GM18858 (cell line): Measurements from ENCODE around the gene OSBPL6.
"Not testable (repeated sequence)": the region's sequence is repeated elsewhere in the genome, so short reads cannot be mapped to it uniquely, and the experiment has no call there.

Experiments used
- ATAC-seq: cut with Tn5 transposase; IDR thresholded peaks from one replicate; pipeline ENCODE4 v1.9.1; 2021; ENCODE audit not compliant: unreplicated experiment

The OSBPL6 gene

DNA sequence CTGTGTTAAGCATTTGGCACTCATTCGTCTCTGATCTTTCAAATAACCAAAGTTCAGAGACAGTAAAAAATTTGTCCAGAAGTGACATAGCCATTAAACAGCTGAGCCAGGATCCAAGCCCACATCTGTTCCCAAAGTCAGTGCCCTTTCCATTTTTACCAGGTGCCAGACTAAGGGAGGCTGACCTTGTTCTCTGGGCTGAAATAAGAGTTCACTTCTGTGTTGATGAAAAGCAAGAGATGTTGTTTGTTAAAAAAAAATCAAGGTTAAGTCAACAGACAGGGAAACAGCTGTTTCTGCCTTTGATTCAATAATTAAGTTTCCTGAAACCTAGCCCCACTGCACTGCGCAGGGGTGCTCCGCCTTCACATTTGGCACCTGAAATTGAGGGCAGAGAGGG is 139.5 kb downstream of the OSBPL6 start:
- ATAC-seq = no peak

DNA sequence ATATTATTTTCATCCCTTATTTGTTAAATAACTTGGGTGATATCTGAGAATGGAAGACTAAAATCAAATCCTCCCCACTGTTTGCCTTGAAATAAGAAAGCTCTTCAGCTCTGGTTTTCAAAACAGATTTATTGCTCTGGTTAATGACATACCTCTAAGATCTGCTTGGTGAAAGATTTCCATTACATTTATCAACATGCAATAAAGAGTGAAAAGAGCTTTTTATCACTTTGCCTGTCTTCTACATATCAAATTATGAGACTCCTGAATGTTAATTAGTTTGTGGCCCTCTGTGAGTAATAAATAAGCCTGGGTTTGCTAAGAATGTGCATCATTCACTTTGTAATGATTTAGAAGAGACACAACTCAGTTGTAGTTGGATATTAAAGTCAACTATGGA is 140.9 kb downstream of the OSBPL6 start:
- no peak for ATAC-seq

DNA sequence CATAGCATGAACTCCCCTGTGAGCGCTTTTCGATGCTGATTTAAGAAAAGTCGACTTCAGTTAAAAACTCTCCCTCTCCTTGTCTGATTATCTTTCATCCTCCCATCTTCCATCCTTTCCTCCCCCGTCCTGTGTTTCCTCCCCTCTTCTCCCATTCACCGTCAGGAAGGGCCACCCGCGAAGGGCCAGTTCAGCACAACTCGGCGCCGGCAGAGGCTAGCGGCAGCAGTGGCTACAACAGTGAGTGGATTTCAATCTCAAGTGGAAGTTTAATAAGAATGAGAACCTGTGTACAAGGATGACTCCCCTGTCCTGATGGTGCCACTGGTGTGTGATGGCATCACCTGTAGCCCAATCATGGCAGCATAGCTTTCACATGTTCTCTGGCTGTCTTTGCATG is 149.8 kb downstream of the OSBPL6 start:
- no peak for ATAC-seq

DNA sequence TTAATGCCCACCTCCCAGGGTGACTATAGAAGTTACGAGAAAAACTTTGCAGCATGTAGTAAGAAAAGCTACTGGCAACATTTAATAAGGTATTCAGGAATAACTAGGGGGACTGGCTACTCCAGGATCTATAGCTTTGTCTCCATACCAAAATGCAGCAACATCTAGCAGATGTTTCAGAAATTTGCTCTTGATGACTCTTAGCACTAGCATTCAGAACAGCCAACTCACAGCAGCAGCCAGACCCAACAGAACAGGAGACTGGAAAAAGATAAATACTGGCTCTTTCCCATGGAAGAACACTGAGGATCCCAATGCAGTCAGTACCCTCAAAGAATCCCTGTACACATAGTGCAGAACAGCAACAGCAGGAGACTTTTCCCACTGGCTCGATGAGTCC is 151.6 kb downstream of the OSBPL6 start:
- no peak for ATAC-seq

DNA sequence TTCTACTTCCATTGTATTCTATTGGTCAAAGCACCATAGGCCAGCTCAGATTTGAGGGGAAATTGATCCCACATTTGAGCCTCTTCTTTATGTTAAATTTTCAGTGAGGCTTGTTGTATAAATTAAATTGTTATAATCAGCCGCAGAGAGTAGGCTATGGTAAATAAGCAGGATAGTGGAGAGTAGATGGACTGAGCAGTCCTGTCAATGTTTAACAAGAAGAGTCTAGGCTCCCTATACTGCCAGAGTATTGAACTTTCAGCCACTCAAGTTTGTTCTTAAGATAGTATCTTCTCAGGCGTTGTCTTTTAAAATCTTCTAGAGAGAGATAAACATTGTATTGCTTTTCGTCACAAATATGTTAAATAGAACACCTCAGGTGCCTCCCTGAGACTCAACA is 155.7 kb downstream of the OSBPL6 start:
- ATAC-seq = no peak

DNA sequence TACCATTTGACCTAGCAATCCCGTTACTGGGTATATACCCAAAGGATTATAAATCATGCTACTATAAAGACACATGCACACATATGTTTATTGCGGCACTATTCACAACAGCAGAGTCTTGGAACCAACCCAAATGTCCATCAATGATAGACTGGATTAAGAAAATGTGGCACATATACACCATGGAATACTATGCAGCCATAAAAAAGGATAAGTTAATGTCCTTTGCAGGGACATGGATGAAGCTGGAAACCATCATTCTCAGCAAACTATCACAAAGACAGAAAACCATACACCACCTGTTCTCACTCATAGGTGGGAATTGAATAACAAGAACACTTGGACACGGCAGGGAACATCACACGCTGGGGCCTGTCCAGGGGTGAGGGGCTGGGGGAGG is 163.4 kb downstream of the OSBPL6 start:
- ATAC-seq = not testable (repeated sequence)

DNA sequence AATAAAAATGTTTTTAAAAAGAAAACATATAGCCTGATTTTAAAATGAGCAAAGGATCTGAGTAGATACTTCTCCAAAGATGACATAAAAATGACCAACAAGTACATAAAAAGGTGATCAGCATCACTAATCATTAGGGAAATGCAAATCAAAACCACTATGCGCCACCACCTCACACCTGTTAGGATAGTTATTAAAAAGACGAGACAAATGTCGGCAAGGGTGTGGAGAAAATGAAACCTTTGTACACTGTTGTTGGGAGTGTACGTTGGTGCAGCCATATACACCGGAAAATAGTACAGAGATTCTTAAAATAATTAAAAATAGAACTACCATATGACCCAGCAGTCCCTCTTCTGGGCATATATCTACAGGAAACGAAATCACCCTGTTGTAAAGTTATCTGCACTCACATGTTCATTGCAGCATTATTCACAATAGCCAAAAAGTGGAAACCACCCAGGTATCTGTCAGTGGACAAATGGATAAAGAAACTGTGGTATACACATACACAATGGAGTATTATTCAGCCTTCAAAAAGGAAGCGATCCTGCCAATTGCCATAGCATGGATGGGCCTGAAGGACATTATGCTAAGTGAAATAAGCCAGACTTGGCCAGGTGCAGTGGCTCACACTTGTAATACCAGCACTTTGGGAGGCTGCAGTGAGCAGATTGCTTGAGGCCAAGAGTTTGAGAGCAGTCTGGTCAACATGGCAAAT is 165.0 kb downstream of the OSBPL6 start:
- ATAC-seq = no peak

DNA sequence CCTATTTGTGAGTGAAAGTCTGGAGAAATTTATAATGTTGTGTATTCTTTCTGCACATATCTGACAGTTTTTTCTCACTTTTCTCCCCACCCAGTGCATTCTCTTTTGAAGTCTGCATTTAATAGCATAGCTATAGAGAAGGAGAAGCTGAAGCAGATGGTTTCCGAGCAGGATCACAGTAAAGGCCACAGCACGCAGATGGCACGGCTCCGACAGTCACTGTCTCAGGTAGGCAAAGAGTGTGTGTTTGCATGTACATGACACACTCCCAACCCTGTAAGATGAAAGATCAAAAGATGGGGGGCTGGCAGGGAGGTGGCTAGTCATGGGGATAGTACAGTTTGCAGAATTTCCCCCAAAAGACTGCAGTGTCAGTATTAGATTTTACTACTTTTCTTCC is 167.3 kb downstream of the OSBPL6 start:
- no peak for ATAC-seq

DNA sequence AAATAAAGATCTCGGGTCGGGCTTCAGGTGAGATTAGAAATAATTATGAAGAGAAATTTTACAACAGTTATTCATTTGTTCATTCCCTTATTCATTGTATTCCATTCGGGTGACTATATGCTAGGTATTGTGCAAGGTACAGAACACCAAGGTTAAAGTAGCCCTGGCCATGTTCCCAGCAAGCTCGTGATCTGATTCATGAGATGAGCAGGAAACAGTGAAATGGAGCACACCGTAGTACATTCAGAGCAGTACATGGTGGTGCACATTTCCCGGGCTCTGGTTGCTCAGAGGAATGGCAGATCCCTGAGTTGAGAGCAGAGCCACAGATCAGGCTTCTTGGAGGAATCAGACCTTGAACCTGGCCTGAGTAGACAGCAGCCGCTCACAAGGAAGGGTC is 168.9 kb downstream of the OSBPL6 start:
- no peak for ATAC-seq

DNA sequence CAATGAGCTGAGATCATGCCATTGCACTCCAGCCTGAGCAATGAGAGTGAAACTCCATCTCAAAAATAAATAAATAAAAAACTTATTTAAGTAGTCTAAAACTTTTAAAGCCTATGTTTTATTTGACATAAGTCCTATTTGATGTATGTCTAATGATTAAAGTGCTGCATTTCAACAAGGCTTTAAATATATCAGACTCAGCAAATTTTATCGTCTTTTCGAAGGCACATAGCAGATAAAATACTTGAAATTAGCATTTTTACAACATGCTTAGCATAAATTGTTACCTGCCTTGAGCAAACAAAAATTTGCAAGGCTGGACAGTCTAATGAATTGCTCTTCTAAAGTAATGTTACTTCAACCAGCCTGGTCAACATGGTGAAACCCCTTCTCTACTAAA is 170.8 kb downstream of the OSBPL6 start:
- no peak for ATAC-seq

DNA sequence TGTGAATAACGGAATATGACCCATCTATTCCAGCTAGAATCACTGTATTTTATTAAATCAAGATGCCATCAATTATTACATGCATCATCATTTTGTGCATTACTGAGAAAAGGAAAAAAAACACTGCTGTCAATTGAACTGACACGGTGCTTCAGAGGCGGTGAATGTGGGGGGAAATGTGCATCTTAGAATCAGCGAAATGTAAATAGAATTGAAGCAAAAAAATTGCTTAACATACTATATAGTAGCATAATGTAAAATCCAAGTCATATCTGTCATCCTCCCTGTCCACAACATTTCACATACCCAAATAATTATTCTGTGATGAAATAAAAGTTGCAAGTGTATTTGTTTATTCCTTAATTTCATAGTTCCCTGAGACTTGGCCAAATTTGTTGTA is 172.1 kb downstream of the OSBPL6 start:
- no peak for ATAC-seq

DNA sequence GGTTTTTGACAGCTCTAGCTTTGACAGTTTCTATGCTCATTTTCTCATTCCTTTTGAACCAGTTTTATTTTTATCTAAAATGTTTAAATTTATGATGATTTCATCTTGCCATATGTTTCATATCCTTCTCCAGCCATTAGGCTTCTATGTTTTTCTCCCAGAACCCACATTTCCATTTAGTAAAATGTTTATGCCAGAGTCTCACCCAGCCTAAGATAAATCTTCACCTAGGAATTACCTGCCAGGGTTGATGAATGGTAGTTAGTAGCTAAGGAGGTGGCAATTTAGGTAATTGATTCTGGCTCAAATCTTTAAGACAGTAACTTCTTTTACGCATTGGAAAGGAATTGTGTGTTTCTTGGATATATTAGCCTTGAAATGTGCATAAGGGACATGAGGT is 173.0 kb downstream of the OSBPL6 start:
- no peak for ATAC-seq

DNA sequence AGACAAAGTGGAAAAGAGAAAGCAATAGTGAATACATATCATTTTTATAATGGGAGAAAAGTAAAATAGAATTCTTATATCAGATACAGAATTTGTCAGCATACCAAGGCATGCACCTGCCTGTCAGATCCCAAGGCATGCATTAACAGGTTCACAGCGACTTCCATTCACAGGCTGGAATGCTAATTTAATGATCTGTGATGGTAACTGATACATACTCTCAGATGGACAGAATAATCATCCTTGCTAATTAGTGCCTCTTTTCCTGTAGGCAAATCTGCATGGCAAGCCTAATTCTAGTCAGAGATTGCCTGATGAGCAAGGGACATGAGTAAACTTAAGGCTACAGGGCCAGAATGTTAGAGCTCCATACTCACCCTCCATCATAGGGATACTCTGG is 180.6 kb downstream of the OSBPL6 start:
- ATAC-seq = no peak

DNA sequence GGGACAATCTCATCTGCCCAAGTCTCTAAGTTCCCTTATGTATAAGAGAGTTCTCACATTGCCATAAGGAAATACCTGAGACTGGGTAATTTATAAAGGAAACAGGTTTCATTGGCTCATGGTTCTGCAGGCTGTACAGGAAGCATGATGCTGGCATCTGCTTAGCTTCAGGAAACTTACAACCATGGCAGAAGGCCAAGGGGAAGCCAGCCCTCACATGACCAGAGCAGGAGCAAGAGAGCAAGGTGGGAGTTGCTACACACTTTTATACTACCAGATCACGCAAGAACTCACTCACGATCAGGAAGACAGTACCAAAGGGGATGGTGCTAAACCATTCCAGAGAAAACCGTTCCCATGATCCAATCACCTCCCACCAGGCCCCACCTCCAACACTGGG is 182.7 kb downstream of the OSBPL6 start:
- ATAC-seq = no peak

DNA sequence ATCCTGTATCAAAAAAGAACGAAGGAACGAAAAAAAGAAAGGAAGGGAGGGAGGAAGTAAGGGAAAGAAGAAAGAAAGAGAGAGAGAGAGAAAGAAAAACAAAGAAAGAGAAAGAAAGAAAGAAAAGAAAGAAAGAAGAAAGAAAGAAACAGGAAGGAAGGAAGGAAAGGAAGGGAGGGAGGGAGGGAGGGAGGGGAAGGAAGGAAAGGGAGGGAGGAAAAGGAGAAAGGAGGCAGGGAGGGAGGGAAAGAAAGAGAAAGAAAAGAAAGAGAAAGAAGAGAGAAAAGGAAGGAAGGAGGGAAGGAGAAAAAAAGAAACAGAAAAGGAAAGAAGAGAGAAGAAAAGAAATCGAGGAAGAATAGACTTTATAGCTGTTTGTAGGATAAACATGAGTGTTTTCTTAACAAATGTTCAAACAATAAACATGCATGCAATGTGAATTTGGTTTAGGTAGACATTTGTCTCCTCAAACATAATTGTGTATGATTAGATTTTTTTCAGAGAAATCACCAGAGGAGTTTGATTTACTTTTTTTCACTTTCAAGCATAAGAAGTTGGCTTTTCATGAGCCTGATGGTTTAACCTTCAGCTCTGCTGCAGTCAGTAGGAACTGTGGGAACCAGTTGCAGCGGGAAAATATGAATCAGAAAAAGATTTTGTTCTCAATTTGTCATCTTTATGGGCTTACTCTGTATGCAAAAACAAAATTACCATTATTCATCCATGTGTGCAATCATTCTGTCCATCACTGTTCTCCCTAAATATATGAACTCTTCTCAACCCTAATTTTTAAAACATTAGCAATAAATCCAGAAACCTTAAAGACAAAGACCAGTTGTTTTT is 185.1 kb downstream of the OSBPL6 start:
- ATAC-seq = no peak

DNA sequence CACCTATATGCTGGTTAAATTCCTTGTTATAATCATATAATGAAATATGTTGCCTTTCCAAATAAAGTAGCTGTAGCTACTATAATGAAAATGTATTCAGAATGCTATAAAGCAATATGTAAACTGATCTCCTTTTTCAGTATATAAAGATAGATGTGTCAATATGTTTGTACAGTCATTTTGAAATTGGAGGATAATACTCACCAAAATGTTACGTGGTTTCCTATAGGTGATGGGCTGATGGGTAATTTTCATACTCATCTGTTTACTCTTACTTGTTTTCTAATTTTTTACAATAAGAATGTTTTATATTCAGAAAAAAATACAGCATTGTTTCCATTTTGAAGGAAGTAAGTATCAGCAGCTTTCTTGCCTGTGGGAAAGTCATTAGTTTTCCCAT is 186.5 kb downstream of the OSBPL6 start:
- ATAC-seq = no peak

DNA sequence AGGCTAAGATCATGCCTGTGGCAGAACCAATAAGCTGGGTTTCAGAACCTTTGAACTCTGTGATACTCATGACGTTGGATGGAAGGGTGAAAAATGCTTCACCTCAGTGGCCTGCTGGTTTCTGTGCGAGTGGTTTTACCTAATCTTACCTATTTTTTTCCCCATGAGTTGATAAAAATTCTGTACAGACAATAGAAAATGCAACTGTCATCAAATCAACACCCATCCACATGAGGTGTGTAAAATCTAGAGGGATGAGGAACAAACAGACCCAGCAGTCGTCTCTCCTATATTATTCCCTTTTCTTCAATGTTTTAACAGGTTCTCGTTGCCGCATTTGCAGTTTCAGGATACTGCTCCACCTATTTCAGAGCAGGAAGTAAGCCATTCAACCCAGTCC is 189.4 kb downstream of the OSBPL6 start:
- ATAC-seq = no peak

DNA sequence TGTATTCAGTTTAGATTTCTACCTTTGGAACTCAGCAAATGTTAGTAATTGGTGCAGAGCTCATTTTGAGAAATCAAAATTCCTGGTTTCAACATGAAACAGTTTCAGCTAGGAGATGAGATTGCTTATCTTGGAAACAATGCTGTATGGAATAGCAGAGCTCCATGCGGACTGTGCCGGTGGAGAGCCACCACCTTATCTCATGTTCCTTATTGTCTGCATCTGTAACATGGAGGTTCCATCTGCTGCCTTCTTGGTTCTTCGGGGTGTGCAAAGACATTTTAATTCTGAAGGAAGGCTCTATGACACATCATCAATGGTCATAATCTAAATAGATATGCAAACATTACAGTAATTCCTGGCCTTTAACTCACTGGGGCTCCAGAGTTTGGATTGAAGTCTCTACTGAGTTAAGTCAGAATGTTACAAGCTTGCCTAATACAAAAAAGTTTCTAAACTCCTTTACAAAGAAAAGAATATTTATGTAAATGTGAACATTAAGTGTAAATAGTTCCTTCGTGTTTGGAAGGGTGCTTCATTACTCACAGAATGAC is 191.4 kb downstream of the OSBPL6 start:
- no peak for ATAC-seq

DNA sequence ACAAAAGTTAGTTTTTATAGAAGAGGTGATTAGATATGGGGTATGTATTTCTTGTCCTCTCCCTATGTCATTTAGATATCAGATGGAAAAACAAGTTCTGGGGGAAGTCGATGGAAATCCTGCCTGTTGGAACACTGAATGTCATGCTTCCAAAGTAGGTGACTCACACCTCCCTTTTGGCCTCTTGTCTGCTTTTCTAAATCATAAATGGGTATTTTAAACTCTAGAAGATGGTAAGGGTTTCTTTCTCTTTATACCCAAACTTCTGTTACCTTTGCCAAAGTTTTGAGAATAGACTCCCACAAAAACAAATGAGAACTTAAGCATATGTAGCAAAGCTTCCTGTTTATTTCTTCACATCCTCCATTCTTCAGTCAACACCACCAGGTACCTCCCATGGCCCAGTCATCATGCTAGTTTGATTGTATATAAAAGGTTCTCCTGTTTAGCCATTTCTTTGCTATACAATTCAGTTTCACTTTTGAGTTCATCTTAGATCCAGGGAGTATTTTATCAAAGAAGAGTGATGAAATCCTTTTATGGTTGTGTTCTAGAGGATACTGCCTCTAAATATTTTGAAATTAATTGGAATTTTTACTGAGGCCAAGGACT is 192.8 kb downstream of the OSBPL6 start:
- ATAC-seq = no peak

DNA sequence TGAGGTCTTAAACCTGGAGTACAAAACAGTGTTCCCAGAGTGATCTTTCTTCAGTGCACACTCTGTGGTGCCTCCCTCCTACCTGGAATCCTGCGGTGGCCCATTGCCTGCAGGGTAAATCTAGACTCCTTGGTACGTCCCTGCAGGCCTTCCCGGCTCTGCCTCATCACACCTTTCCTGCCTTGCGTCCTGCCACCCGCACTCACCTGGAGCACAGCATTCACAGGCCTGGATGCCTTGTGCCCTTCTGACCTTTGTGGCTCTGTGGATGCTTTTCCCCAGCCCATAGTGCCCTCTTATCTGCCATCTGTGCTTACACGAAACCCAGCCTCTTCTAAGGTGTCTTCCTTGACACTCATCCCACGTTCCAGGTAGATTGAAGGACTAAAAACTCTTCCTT is 194.0 kb downstream of the OSBPL6 start:
- no peak for ATAC-seq

DNA sequence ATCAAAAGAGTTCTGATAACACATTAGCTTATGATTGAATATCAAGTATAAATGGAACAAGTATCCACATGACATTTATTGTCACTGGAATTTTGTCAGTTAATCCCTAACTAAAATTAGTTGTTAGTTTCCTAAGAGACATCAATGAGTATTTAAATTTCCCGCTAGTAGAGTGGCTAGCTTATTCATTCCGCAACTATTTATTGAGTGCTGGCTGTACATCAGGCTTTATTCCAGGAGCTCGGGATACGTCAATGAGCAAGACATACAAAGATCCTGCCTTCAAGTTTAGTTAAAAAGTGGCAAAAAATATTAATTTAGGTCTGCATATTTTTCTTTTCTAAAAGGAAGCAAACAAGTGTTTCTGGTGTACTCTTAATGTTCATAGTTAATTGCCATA is 197.4 kb downstream of the OSBPL6 start:
- no peak for ATAC-seq

DNA sequence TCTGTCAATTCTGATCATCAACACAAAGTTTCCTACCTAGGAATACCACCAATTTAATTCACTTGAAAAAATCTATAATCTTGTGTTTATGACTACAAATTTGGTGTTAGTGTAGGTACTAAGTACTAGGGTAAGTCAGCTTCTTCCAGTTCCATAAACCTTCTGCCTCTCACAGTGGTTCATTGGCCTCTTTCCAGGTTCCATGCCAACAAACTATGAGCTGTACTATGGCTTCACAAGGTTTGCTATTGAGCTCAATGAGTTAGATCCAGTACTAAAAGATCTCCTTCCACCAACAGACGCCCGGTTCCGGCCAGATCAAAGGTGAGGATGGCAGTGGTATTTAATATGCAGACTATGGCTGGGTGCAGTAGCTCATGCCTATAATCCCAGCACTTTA is 197.9 kb downstream of the OSBPL6 start:
- no peak for ATAC-seq
